ENCODE measurements around the gene ZNF419. TPM values are rescaled to one million over a fixed set of nuclear protein-coding genes. Genes with fewer than 3 reads are reported as not detected.
A peak's percentile ranks its signal among the peaks of the same experiment; 100 is the strongest.
"Not testable (repeated sequence)": the region's sequence is repeated elsewhere in the genome, so short reads cannot be mapped to it uniquely, and the experiment has no call there.

Gene ZNF419
- total and polyA plus RNA-seq, 2 donors (not counting 3 experiments of a cell fraction or from before 2014, with no cell fraction given): 6.3 to 6.4 TPM

DNA sequence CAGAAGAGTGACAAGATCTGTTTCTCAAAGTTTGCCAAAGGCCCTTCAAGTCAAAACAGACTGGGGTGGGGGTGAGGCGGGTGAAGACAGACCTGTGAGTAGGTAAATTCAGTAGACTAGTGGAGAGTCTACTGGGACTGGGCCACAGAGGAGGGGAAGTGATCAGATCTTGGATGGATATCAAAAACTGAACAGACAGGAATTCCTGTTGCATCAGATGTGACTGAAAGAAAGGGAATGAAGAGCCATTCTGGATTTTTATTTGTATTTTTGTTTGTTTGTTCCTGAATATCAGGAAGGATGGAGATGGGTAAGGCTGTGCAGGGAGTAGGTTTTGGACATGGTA is 722 bp downstream of the ZNF419 start:
- Histone ChIP-seq H3K4me3 (replicated peaks in 1 of 3; ENCODE audit: insufficient read depth in 1 of 3, low read depth in 1 of 3, low read length in 3 of 3) (peak overlapping the region in 1 of 3 experiments; percentile 33), H3K4me2 (ENCODE audit: insufficient read depth, low read length) (peak overlapping the region; percentile 34), H3K36me3 (ENCODE audit: control insufficient read depth in 2 of 2, extremely low read depth in 1 of 2, insufficient read depth in 2 of 2, low read length in 2 of 2) (peaks cover 4 to 21% of the 10 kb centered on the region in 2 experiments)
- H3K27me3 ChIP-seq (ENCODE audit: control insufficient read depth in 2 of 2, insufficient read depth in 2 of 2, low read length in 2 of 2); POLR2A ChIA-PET; H3K9me1 ChIP-seq (replicated peaks; ENCODE audit: control insufficient read depth, extremely low read depth, insufficient read depth, low read length); H3K4me1 ChIP-seq (ENCODE audit: control insufficient read depth, extremely low read depth, insufficient read depth, low read length); intact Hi-C loops (cut with micrococcal nuclease); H4K20me1 ChIP-seq (replicated peaks; ENCODE audit: control insufficient read depth, extremely low read depth, insufficient read depth, low read length); DNase-seq (ENCODE audit: low read depth, low spot score); FAIRE-seq; H3K27ac ChIP-seq (ENCODE audit: insufficient read depth, low read depth, low read length); H3K9ac ChIP-seq (replicated peaks; ENCODE audit: extremely low read depth, insufficient read depth, low read length); H3K79me2 ChIP-seq (ENCODE audit: control insufficient read depth, insufficient read depth, low read length); H3K9me3 ChIP-seq (replicated peaks; ENCODE audit: control insufficient read depth, insufficient read depth, low read length); dilution Hi-C loops (cut with MboI; ENCODE audit: extremely low pct_ligation_motif_present, low sequenced_read_pairs); BruUV-seq (replicated peaks); H2AFZ ChIP-seq (ENCODE audit: low read depth, low read length): not testable (repeated sequence)
- CTCF ChIA-PET: interaction anchor here (1.3 kb wide), 1 partner anchor 11 kb away, joined by 4 read pairs; the partner anchor contains the start of gene ZNF772

GRCh38 chr19:57499332-57499679 is 11.8 kb downstream of the ZNF419 start:
- intact Hi-C loops (cut with micrococcal nuclease): loop anchor here (1.0 to 2.0 kb wide), 2 partner anchors 22 to 27 kb away; partner anchors contain the start of genes ZNF549 and ZNF772
- FAIRE-seq; DNase-seq (ENCODE audit: low read depth, low spot score); H3K4me2 ChIP-seq (ENCODE audit: insufficient read depth, low read length); H3K79me2 ChIP-seq (ENCODE audit: control insufficient read depth, insufficient read depth, low read length); H3K27me3 ChIP-seq (ENCODE audit: control insufficient read depth in 2 of 2, insufficient read depth in 2 of 2, low read length in 2 of 2); H2AFZ ChIP-seq (ENCODE audit: low read depth, low read length); H3K9me3 ChIP-seq (replicated peaks; ENCODE audit: control insufficient read depth, insufficient read depth, low read length); H3K36me3 ChIP-seq (ENCODE audit: control insufficient read depth in 2 of 2, extremely low read depth in 1 of 2, insufficient read depth in 2 of 2, low read length in 2 of 2); H3K4me3 ChIP-seq (replicated peaks in 1 of 3; ENCODE audit: insufficient read depth in 1 of 3, low read depth in 1 of 3, low read length in 3 of 3); H3K4me1 ChIP-seq (ENCODE audit: control insufficient read depth, extremely low read depth, insufficient read depth, low read length); BruUV-seq (replicated peaks); H3K9ac ChIP-seq (replicated peaks; ENCODE audit: extremely low read depth, insufficient read depth, low read length); H3K27ac ChIP-seq (ENCODE audit: insufficient read depth, low read depth, low read length); H4K20me1 ChIP-seq (replicated peaks; ENCODE audit: control insufficient read depth, extremely low read depth, insufficient read depth, low read length); H3K9me1 ChIP-seq (replicated peaks; ENCODE audit: control insufficient read depth, extremely low read depth, insufficient read depth, low read length); dilution Hi-C loops (cut with MboI; ENCODE audit: extremely low pct_ligation_motif_present, low sequenced_read_pairs): not testable (repeated sequence)
- ChIA-PET CTCF (interaction anchor here (1.0 kb wide), 1 partner anchor 22 kb away, joined by 4 read pairs; the partner anchor contains the start of gene ZNF772), POLR2A (interaction anchor here (0.5 to 0.7 kb wide), 2 partner anchors 9 to 28 kb away, joined by 4 read pairs; partner anchors contain the start of gene ZNF549)
